ENCODE measurements around the gene RBM33. TPM values are rescaled to one million over a fixed set of nuclear protein-coding genes. Genes with fewer than 3 reads are reported as not detected.

Gene RBM33
- polyA plus RNA-seq, 2 of the 4 experiments (the other 2 are of a cell fraction): 21.7 to 21.9 TPM

DNA sequence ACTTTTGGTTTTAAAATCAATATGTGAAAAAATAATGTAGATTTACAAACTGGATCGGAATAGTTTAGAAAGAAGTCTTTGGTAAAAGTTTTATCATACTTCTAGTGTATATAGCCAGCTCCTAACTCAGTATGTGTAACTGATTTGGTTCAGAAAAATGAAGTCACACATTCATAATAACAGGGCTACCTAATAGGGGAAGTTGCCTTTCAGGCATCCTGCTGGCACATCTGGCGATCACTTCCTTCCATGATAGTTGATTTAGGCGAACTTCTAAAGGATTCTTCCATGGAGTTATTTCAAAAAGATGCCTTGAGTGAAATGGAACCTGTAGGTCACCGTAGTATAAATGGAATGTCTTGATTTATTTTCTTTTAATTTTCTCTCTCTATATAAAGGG is 98.7 kb downstream of the RBM33 start:
- H3K4me1 ChIP-seq: peaks cover 9% of the 10 kb centered on the region; the same call in 2 of the 3 replicates
- H3K27ac ChIP-seq: no peak overlapping the region
- 88% methylated on average over 4 of the region's 4 CpGs for WGBS (ENCODE audit: missing lambda C conversion rate)
- no peak overlapping the region for H3K4me3 ChIP-seq
- H3K4me2 ChIP-seq: no peak overlapping the region
- TF ChIP-seq GATA3 (IDR thresholded peaks at IDR 0.05; ENCODE audit: borderline replicate concordance) (no peak), RNF2 (IDR thresholded peaks at IDR 0.05; ENCODE audit: borderline replicate concordance, low read depth) (no peak), EP300 (IDR thresholded peaks at IDR 0.05) (no peak), NR3C1 (IDR thresholded peaks at IDR 0.05) (no peak), EHMT2 (IDR thresholded peaks at IDR 0.05; ENCODE audit: low read depth) (no peak), FOSB (CRISPR knock-in tag; IDR thresholded peaks at IDR 0.05) (no peak), MAX (IDR thresholded peaks at IDR 0.05) (no peak), HEYL (CRISPR knock-in tag; IDR thresholded peaks at IDR 0.05) (no peak), HES2 (IDR thresholded peaks at IDR 0.05) (no peak), JUN (IDR thresholded peaks at IDR 0.05) (no peak), BHLHE40 (IDR thresholded peaks at IDR 0.05; ENCODE audit: low read depth, low read length) (no peak), POLR2AphosphoS2 (conservative IDR thresholded peaks at IDR 0.05; ENCODE audit: low read length) (no peak), MYC (IDR thresholded peaks at IDR 0.05; ENCODE audit: borderline replicate concordance, low read length) (no peak), CEBPB (IDR thresholded peaks at IDR 0.05) (no peak)
- no peak for ATAC-seq
- ChIA-PET POLR2A (no interaction called here), CTCF (interaction anchor here (0.7 to 4.3 kb wide), 3 partner anchors 16 to 145 kb away, joined by 3 to 21 read pairs (median 3); no protein-coding TSS in a partner anchor)
- no peaks in the 10 kb centered on the region for H3K9me3 ChIP-seq
- no peak for DNase-seq (ENCODE audit: low read depth in 1 of 2, low spot score in 1 of 2)
- no peak for FAIRE-seq

DNA sequence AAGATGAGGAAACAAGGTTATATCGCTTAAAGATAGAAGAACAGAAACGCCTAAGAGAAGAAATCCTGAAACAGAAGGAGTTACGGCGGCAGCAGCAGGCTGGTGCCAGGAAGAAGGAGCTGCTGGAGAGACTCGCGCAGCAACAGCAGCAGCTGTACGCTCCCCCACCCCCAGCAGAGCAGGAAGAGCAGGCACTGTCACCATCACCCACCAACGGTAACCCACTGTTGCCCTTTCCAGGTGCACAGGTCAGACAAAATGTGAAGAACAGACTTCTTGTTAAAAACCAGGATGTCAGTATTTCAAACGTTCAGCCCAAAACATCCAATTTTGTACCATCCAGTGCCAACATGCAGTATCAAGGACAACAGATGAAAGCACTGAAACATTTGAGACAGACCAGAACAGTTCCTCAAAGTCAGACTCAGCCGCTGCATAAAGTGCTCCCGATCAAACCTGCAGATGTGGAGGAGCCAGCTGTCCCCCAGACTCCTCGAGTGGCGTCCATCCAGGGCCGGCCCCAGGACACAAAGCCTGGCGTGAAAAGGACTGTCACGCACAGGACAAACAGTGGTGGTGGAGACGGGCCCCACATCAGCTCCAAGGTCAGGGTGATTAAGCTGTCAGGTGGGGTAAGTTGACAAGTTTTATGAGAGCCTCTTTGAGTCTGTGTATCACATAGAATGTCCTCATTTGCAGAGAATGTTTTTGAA is 100.7 kb downstream of the RBM33 start:
- Histone ChIP-seq H3K4me2 (no peak overlapping the region), H3K4me3 (no peak overlapping the region), H3K27ac (no peak overlapping the region), H3K9me3 (no peaks in the 10 kb centered on the region), H3K4me1 (peaks cover 9% of the 10 kb centered on the region; the same call in 2 of the 3 replicates)
- CTCF ChIA-PET: interaction anchor here (1.2 to 4.3 kb wide), 2 partner anchors 147 to 365 kb away, joined by 3 to 21 read pairs; no protein-coding TSS in a partner anchor
- TF ChIP-seq E2F6 (IDR thresholded peaks at IDR 0.05; ENCODE audit: borderline replicate concordance, low read depth) (no peak), HOXA7 (CRISPR knock-in tag; IDR thresholded peaks at IDR 0.05) (no peak)
- FAIRE-seq (no peak), ATAC-seq (no peak), DNase-seq (ENCODE audit: low read depth in 1 of 2, low spot score in 1 of 2) (no peak)
- WGBS (ENCODE audit: missing lambda C conversion rate): 94% methylated on average over 16 of the region's 17 CpGs
- POLR2A ChIA-PET: no interaction called here

DNA sequence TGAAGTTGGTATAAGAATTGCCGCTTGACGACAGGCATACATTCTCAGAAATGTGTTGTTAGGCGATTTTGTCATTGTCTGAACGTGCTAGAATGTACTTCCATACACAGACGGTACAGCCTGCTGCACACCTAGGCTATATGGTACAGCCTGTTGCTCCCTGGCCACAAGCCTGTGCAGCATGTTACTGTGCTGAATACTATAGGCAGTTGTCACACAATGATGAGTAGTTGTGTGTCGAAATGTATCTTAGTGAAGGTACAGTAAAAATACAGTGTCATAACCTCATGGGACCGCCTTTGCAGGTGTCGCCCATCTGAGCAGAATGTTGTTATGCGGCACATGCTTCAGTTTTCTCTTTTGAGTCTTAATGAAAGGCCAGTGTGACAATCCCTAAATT is 101.3 kb downstream of the RBM33 start:
- ChIA-PET CTCF (interaction anchor here (0.9 to 4.3 kb wide), 4 partner anchors 148 to 376 kb away, joined by 3 to 21 read pairs (median 3); no protein-coding TSS in a partner anchor), POLR2A (no interaction called here)
- no peak for FAIRE-seq
- WGBS (ENCODE audit: missing lambda C conversion rate): 93% methylated on average over 9 of the region's 9 CpGs
- H3K4me3 ChIP-seq: no peak overlapping the region
- H3K9me3 ChIP-seq: no peaks in the 10 kb centered on the region
- ATAC-seq: peak in 1 of 2 experiments; percentile 45; a peak in 1 of 6 replicates
- TF ChIP-seq ZC3H11A (IDR thresholded peaks at IDR 0.05): no peak
- TF ChIP-seq CHD4 (IDR thresholded peaks at IDR 0.05; ENCODE audit: borderline replicate concordance): no peak
- no peak for TF ChIP-seq HES2 (IDR thresholded peaks at IDR 0.05)
- no peak for TF ChIP-seq EHMT2 (IDR thresholded peaks at IDR 0.05; ENCODE audit: low read depth)
- TF ChIP-seq SMC3 (IDR thresholded peaks at IDR 0.05): no peak
- no peak for TF ChIP-seq MAFK (IDR thresholded peaks at IDR 0.05; ENCODE audit: partially characterized antibody)
- no peak for TF ChIP-seq ZSCAN20 (CRISPR knock-in tag; IDR thresholded peaks at IDR 0.05)
- no peak overlapping the region for H3K4me2 ChIP-seq
- DNase-seq (ENCODE audit: low read depth in 1 of 2, low spot score in 1 of 2): no peak
- no peak overlapping the region for H3K27ac ChIP-seq
- peaks cover 6% of the 10 kb centered on the region; the same call in 2 of the 3 replicates for H3K4me1 ChIP-seq

All from A549 (cell line).